ENCODE results near the gene PTPRE.
A peak's percentile ranks its signal among the peaks of the same experiment; 100 is the strongest.

The PTPRE gene

DNA sequence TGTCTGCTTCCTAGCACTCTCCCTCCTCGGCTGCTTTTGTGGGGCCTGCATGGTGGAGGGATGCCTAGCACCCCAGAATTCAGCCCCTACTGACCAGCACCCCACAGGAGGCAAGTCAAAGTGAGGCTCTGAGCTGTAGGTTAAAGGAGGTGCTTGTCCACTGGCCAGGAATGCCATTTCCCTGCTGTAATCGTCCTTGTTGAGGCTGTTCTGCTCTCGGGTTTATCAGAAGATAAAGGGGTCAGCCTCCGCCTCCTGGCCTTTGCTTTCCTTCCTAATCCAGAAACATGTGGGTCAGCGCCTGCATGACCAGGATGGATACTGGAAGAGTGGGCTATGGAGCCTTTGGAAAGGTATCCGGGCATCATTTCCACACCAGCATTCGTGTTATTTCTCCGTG is 120.4 kb downstream of the PTPRE start:
- DNase-seq (ENCODE audit: low spot score), result no peak

DNA sequence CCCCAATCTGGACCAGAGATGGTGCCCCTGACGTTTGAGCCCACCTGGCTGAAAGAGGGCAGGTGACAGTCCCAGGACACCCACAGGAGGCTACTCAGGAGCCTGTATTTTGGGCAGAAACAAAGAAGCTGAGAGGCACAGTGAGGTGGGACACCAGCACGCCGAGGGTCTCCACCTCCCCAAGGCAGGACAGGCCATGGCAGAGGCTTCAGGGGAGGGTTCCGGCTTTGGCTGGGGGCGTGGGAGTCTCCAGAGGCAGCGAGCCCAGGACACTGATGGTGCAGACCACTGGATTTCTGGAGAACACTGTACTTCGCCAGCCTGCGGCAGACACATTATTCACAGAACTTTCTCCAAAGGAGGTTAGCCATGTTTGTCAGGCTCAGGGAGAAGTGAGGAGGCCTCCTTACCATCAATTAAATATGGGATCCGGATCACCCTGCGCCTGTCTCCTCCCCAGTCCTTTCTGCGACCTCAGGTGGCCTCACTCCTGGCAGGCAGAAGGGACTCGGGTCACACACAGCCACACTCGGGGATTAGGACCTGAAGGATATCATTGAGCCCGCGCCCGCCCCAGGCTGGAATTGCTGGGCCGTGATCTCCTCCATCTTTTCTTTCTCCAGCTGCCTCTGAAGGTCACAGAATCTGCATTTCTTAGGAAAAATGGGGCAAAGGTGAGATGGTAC is 121.1 kb downstream of the PTPRE start:
- DNase-seq (ENCODE audit: low spot score), result no peak

DNA sequence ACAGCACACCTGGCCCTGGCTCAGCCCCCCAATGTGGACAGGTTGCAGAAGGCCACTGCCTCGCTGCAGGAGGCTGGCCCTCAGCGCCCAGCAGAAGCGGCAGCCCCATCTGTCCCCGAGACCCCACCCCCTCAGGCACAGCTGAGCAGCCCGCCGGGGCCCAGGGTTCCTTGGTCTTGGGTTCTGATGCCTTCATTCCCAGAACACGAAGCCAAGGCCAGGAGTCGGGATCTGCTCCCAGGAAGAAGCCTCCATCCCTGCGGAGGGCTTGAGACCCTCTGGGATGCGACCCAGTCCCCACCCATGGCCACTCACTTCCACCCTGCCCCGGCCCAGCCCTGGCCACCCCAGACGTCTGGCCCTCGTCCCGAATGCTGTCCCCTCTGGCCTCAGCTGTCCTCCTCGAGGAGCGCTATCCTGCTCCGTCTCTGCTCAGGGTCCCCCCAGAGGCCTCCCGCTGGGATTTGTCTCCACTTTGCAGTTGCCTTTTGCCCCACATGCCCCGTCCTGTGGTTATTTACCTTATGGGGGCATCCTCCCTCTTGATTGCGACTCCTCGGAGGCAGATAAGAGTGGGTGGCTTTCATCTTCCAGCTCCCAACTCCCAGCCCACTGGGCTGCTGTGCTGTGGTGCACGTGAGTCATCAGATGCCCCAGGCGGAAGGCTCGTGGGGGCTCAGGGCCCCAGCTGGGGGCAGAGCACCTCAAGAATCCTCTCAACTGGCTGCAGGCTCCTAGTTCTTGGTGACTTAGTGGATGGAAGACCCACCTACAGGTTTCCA is 121.8 kb downstream of the PTPRE start:
- DNase-seq (ENCODE audit: low spot score), result no peak

DNA sequence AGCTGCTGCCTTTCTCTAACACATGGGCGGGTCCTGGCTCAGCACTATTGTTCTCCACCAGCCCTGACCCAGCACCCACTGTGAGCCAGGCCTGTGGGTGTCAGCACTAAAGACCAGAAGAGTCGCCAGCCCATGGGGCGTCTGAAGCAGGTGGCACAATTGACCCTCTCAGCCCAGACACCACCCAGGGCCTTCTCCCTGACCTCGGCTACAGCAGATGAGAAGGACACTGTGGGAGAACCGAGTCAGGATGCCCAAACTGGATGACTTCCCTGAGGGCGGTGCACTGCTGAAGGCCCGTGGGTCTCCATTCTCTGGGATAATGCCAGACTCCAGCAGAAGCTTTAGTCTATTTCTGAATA is 122.4 kb downstream of the PTPRE start:
- no peak for DNase-seq (ENCODE audit: low spot score)

DNA sequence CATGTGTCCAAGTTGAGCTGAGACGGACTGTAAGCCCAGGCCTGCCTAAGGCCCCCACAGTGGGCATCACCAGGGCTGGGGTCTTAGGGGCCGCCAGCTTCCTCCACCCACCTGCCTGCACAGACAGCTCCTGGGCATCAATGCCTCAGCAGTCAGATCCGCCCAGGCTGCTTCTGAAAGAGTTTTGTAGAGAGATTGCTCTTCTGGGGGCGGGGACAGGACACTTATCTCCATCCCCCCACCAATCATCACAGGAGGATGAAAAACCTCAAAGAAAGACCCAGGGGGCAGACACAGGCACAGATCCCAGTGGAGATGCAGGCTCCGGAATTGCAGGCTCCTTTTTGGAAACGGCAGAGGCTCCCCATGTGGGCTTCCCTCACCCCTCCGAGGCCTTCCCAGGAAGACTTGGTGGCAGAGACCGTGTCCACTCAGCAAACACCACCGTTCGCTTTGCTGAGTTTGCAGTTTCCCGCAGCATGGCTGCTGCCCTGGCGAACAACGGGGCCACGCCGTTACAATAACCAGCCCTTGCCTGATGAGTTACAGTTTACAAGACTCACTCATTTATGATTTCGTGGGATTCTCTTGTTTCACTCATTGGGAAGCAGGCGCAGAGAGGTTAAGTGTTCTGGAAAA is 122.9 kb downstream of the PTPRE start:
- no peak for DNase-seq (ENCODE audit: low spot score)

DNA sequence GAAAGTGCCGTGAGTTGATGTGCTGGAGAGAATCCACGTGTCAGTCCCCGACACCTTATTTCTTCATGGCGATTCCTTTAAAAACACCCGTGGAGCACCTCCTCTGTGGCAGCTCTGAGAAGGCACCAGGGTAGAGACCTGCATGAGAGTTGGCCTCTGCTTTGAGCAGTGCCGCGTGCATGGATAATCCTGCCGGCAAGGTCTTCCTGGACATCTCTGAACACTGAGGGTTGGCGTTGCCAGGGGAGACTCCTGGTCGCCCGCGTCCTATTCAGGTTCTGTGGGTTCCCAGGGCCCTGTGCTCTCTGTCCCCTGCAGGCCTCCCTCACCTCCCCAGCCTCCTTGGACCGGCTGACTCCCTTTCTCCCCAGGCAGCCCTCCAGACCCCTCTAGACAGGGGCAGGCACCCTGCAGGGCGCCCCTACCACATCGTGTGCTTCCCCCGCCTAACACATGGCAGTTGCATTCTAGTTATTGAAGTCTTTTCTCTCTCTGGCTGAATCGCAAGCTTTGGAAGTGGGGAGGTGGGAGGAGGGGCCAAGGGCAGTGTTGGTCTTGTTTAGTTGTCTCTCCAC is 123.7 kb downstream of the PTPRE start:
- no peak for DNase-seq (ENCODE audit: low spot score)

DNA sequence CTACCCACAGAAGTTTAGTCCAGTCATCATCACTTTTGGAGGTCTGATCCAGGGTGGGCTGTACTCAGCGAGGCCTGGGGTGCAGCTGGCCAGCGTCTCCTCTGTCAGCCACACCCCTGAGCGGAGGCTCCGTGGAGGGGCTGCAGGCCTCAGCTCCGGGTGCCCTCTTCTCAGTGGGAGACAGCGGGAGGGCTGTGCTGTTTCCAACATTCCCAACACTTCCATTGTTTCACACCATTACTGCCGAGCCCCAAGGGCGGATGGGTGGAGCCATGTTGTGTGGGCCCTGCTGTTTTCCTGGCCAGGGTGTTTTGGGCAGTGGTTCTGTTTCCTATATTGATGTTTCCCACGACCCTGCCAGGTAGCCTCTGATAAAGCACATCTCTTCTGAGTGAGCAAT is 124.3 kb downstream of the PTPRE start:
- DNase-seq (ENCODE audit: low spot score), result no peak

DNA sequence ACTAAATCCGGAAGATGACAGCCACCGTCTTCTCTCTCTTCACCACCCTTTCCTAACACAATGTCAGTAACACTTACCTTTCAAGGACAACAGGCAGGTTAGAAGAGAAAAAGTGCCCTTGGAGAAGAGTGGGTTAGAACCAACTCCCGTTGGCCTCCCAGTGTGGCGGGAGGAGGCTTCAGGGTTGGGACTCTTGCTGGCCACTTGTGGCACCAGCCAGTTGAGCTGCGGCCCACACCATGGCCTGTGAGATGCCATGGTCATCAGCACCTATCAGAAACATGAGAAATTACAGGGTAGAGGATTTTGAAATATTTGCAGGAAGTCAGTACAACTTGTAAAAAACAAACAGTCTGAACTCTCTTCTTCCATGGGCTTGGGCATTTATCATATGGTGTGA is 125.6 kb downstream of the PTPRE start:
- no peak for DNase-seq (ENCODE audit: low spot score)

DNA sequence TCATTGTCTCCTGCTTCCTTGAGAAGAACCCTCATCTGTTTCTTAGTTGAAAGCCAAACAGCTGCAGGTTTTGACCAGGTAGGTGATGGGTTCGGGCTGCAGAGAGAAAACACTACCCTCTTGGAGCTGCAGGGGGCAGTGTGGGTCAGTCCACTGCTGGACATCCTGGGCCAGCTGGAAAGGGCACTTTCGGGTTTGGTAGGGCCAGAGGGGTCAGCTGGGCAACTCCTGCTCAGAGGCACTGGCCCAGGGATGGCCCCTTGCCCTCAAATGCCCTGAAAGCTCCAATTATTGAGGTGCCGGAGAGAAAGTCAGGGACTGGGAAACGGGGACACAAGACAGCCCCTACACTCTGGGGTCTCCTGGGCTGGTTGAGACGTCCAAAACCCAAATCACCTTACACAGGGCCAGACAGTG is 128.7 kb downstream of the PTPRE start:
- no peak for DNase-seq (ENCODE audit: low spot score)

DNA sequence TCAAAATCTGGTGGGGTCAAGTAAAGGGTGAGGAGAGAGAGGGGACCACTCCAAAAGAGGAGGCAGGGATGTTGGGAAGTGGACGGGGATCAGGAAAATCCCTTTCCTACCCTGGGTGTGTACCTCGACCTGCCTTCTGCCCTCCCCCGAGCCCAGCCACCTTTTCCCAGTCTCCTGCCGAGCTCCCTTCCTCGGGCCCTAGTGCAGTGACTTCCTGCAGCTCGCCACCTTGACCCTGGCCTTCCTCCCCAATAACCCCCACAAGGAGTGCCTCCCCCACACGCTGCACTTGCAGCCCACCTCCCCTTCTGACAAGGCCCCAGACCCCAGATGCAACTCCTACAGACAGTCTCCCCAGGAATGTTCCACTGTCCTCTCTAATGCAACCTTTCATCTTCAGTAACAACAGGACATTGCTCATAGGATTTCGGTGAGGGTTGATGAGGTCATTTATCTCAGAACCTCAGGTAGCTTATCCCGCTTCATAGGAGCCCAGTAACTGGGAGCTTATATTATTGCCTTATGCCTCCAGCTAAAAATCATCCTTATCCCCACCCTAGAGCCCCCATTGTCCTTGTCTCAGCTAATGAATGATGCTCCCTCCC is 129.2 kb downstream of the PTPRE start:
- no peak for DNase-seq (ENCODE audit: low spot score)

DNA sequence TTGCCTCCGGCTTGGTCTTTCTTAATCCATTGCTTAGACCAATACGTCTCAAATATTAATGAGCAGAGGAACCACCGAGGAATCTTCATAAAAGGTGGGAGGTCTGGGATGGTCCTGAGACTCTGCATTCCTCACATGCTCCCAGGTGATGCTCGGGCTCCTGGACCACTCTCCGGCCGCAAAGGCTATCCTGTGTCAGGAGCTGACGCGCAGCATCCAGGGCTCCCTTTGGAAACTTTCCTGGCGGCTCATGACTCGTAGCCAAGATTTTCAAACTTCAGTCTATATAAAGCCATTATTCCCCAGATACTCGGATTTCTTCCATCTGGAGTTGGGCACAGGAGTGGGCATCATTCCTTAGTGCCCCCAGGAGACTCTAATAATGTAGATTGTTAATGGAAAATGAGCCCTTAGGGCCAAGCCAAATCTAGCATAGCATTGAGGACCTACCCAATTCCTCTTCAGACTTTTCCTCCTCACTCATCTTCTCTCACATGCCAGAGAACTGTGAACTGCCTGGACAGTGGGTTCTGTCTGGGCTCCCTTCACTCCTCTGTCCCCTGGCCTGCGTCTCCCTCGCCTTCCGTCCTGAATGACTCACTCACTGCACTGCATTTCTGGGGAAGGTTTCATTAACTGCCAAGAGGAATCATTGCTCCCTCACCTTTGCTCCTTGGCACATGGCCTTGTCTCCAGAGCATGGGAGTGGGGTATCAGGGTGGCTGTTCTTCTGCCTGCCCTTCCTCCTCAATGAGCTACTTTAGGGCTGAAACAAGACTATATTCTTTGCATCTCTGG is 130.0 kb downstream of the PTPRE start:
- DNase-seq (ENCODE audit: low spot score), result no peak

DNA sequence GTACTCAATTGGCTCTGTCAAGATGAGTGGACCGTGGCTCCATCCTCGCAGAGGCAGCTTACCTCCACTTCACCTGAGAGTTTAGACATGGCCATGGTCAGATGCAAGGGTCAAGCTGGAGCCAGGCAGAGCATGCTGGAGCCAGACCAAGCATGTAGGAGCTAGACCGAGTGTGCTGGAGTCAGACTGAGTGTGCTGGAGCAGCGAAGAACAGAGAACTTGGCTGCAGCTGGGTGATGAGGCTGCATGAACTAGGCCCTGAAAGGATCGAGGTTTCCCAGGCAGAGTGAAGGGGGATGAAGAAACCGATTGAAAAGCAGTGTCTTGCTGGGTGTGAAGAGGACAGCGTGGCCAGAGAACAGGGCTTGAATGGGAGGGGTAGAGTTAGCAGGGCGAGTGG is 133.2 kb downstream of the PTPRE start:
- DNase-seq (ENCODE audit: low spot score), result no peak

DNA sequence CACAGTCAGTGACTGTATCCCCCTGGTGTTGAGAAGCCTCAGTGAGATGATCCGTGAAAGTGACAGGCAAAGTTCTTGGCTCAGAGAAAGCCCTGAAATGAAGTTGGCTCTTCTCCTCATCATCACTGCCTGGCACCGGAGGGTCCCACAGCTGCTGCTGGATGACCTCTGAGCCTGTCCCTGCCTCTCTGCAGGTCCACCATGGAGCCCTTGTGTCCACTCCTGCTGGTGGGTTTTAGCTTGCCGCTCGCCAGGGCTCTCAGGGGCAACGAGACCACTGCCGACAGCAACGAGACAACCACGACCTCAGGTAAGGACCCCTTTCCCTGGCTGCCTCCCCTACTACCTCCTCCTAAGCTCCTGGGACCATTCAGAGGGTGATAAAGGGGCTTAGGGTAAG is 133.8 kb downstream of the PTPRE start:
- DNase-seq (ENCODE audit: low spot score), result no peak

DNA sequence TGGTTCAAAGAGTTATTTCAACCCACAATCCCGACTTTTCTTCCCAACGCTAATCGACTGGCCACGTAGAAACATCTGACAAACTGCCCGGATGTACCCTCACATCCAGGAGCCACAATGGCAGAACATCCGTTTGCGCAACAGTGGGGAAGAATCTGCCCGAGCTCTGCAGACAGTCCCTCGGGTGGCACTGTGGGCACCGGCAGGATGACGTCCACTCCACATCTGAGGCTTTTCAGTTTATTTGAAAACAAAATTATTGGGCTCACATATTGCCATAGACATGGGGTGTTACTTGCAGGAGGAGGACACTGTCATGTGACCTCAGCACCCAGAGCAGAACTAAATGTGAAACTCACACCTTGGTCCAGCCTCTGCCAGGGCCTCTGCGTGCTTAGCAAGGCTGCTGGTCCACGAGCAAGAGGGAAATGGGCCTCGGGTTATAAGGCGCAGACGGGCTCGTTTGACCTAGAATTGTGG is 135.3 kb downstream of the PTPRE start:
- no peak for DNase-seq (ENCODE audit: low spot score)

DNA sequence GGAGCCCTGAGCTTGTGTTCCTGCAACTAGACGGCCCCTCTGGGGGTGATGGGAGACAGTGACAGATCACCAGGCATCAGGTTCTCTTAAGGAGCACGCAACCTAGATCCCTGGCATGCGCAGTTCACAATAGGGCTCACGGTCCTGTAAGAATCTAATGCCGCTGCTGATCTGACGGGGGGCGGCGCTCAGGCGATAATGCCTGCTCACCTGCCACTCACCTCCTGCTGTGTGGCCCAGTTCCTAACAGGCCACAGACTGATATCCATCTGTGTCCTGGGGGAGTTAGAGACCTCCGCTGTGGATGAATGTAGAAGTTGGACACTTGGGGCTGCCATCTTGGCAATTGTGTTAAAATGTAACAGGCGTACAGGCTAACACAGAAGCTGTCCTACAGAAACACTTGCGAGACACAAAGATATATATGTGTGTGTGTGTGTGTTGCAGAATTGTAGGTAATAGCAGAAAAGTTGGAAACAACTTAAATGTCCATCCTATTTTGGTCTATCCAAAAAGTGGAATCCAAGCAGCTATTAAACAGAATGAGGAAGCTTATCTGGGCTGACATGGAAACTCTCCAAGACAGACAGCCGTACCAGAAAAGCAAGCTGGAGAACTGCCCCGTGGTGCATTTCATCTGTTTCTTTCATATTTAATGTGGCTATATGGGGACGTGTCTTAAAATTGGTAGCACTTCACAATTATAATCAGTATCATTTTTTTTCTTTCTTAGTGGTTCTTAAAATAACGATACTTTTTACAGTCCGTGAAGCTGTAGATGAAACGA is 136.5 kb downstream of the PTPRE start:
- peak; percentile 22 for DNase-seq (ENCODE audit: low spot score)

DNA sequence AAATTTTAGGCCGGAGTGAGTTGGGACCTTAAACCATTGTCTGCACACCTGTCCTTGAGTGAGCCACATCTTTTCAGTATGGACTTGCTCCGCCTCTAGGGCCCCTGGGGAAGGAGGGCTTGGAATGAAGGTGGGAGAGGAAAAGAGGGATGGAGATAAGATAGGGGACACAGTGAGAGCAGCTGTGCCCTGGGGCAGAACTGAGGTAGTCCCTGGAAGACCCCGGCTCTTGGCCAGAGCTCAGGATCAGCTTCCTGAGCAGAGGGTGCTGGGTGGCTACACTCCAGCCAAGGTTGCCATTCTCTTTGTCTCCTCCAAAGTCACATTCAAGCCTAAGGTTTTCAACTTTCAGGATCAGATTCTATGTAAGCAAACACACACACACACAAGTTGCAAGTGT is 137.3 kb downstream of the PTPRE start:
- DNase-seq (ENCODE audit: low spot score), result no peak

DNA sequence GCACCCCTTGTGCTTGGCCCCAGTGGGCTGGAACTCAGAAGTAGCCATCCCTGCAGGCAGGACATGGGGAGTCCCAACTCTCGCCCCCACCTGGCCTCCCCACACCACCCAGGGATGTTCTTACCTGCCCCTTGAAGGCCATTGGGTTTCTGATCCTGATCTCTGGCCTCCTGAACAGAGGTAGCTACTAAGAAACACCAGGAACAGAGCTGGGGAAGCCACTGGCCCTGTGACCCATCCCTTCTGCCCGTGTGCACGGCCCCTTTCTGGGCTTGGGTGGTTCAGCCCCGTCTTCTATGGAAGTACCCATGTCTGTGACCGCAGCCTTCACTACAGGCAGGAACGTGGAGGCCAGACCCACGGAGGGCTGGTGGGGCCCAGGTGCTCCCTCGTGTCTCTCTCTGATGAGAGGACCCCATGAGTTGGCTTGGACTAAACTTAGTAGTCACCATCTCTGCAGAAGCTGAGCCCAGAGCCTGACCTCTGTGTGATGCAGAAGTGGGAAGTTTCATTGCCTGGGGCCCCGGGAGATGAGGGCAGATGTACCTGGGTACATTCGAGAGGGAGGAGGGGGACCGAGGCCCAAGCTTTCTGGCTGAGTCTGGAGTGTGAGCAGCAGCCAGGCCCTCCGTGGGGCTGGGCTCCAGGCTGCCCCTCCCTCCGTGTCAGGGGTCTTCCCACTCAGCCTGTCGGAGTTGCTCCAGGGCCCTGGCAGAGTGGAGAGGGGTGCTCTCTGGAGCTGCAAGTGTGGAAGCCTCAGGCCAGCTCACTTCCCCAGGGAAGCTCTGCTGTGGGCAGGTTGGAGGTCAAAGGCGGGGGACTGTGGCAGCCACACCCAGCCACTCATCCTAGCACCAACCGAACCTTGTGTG is 138.3 kb downstream of the PTPRE start:
- no peak for DNase-seq (ENCODE audit: low spot score)

DNA sequence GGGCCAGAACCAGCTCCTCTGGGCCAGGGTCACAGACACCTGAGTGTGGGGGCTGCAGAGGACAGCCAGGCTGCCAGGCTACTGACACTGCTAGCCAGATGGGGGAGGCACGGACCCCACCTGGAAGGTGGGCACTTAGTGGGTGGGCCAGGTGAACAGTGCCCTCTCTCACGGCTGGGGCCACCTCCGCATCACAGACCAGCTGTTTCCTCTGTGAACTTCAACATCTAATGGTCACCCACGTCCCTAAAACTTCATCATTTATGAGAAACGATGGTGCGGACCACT is 138.9 kb downstream of the PTPRE start:
- no peak for DNase-seq (ENCODE audit: low spot score)

DNA sequence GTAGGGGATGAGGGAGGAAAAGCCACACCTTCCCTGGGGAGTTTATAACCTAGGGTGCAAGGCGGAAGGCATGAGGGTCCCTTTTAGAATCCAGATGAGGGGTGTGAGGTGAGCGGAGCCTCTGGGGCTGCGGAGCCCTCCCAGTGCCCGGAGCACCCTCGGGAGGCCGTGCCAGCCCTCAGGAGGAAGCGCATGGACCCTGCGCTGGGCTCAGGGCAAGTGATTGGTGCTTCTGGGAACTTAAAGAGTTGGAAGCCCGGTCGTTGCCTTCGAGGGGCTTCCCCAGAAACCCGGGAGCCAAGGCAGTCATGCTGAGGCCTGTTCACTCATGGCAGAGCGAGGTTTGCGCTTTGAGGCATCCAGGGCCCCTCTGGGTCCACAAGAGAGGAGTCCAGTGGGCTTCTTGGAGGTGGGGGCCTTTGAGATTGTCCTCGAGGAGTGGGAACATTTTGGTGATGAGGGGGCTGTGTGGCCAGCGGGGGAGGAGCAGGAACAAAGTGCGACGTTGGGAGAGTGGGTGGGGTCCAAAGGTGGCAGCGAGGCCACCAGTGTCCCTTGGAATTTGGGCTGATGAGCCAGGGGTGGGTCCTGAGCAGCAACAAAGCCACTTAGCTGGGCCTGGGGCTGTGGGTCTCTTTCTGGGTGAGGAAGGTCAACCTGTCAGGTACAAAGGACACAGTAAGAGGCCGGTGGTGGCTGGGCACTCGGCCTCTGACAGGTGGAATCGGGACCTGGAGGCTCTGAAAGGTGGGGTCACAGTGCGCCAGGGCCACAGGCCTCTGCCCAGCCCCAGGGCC is 139.5 kb downstream of the PTPRE start:
- DNase-seq (ENCODE audit: low spot score), result no peak

Data from cerebellar cortex (tissue), 1 donor.